ENCODE results near the gene CREB3L4.
"Not testable (repeated sequence)": the region's sequence is repeated elsewhere in the genome, so short reads cannot be mapped to it uniquely, and the experiment has no call there.

CREB3L4 gene

DNA sequence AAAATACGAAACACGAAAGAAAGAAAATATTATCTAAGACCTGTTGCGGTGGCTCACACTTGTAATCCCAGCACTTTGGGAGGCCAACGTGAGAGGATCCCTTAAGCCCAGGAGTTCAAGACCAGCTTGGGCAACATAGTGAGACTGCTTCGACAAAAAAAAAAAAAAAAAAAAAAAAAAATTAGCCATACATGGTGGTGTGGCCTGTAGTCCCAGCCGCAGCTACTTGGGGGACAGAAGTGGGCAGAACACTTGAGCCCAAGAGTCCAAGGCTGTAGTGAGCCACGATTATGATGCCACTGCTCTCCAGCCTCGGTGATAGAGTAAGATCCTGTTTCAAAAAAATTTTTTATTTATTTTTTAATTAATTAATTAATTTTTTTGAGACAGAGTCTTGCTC is 19.9 kb downstream of the CREB3L4 start:
- no peak overlapping the region for H3K4me3 ChIP-seq (ENCODE audit: low read length)
- no peak for DNase-seq (ENCODE audit: low read depth, low spot score)
- H3K9me3 ChIP-seq (ENCODE audit: control insufficient read depth, insufficient read depth, low read length), result no peaks in the 10 kb centered on the region
- H3K4me1 ChIP-seq (ENCODE audit: control insufficient read depth, insufficient read depth, low read length), result peaks cover 1% of the 10 kb centered on the region; the same call in 1 of the 2 replicates
- H3K27me3 ChIP-seq (ENCODE audit: control insufficient read depth, insufficient read depth, low read length), result no peaks in the 10 kb centered on the region
- H3K27ac ChIP-seq (ENCODE audit: low read length), result no peak overlapping the region
- H3K36me3 ChIP-seq (ENCODE audit: control insufficient read depth, insufficient read depth, low read length), result peaks cover 9% of the 10 kb centered on the region; the same call in 1 of the 2 replicates
- WGBS (ENCODE audit: insufficient coverage, insufficient read length), result no CpG with 5 or more reads among the region's 8 CpGs

DNA sequence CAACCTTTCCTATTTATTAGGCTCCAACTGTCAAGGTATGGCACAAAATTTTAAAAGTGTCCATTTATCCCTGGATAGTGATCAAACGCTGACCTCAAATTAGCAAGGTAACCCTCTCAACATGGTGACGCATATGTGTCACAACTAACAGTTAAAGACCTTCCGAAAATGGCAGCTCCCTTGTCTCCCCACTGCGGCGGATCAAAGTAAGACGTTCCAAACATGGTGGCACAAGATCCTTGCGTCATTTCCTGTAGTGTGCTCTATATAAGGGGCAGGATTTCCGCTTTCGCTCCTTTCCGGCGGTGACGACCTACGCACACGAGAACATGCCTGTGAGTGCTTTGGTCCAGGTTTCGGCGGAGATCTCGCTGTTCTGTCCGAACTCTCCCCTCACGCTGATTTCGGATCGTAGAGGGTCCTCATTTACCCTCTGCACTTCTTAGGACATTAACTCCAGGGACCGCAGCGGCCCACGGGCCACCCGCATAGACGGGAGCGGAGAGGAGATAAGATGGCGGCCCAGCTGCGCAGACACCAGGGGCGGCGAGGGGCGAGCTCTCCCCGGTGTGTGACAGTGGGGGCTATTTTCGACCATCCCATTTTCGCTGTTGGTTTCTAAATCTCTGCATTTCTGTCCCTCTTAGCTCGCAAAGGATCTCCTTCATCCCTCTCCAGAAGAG is 22.9 kb downstream of the CREB3L4 start, which contains the start of gene RPS27:
TSS of gene RPS27 (plus strand) at position 295 of the 683 bp plus-strand sequence. CDS start at position 330, 35 bp downstream.
- Histone ChIP-seq H3K27ac (ENCODE audit: low read length) (no peak within 1 kb of the TSS), H3K36me3 (ENCODE audit: control insufficient read depth, insufficient read depth, low read length) (peaks cover 17% of the 10 kb centered on the region; the same call in 1 of the 2 replicates), H3K9me3 (ENCODE audit: control insufficient read depth, insufficient read depth, low read length) (no peaks in the 10 kb centered on the region), H3K4me1 (ENCODE audit: control insufficient read depth, insufficient read depth, low read length) (no peaks in the 10 kb centered on the region), H3K4me3 (ENCODE audit: low read length) (peak within 1 kb of the TSS; percentile 84), H3K27me3 (ENCODE audit: control insufficient read depth, insufficient read depth, low read length) (no peaks in the 10 kb centered on the region)
- WGBS (ENCODE audit: insufficient coverage, insufficient read length), result no CpG with 5 or more reads among the region's 36 CpGs
- DNase-seq (ENCODE audit: low read depth, low spot score), result peak; percentile 95

DNA sequence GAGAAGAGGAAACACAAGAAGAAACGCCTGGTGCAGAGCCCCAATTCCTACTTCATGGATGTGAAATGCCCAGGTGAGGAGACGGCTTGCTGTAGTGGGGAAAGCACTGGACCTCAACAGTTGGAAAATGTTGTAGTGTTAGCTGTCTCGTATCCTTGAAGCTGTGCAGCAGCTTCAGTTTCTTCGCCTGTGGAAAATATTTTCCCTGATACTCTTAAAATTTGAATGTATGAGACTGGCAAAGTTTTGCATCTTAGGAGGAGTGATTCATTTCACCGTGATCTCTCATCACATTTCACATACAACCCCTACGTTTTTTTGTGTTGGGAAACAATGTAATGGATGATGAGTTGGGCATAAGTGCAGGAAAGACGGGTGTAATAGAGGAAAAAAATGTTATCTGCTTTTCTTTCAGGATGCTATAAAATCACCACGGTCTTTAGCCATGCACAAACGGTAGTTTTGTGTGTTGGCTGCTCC is 23.5 kb downstream of the CREB3L4 start:
- no peak for DNase-seq (ENCODE audit: low read depth, low spot score)
- WGBS (ENCODE audit: insufficient coverage, insufficient read length), result no CpG with 5 or more reads among the region's 9 CpGs

DNA sequence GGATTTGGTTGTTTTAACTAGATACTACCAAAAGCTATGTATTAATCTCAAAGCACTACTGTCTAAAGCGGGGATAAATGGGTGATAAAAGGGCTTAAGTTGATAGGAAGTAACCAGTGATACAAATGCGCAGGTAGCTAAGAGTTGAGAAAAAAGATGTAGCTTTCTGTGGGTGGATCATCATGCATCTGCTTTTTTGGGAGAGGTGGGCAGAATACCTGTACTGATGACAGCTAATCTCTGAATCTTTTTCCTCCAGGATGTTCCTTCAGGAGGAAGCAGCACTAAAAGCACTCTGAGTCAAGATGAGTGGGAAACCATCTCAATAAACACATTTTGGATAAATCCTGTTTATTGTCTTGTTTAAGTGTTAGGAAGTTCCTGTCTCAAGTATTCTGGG is 24.1 kb downstream of the CREB3L4 start:
- Histone ChIP-seq H3K4me1 (ENCODE audit: control insufficient read depth, insufficient read depth, low read length) (no peaks in the 10 kb centered on the region), H3K9me3 (ENCODE audit: control insufficient read depth, insufficient read depth, low read length) (no peaks in the 10 kb centered on the region), H3K4me3 (ENCODE audit: low read length) (no peak overlapping the region), H3K27ac (ENCODE audit: low read length) (no peak overlapping the region), H3K36me3 (ENCODE audit: control insufficient read depth, insufficient read depth, low read length) (peaks cover 17% of the 10 kb centered on the region; the same call in 1 of the 2 replicates), H3K27me3 (ENCODE audit: control insufficient read depth, insufficient read depth, low read length) (no peaks in the 10 kb centered on the region)
- no peak for DNase-seq (ENCODE audit: low read depth, low spot score)
- whole genome bisulfite sequencing (ENCODE audit: insufficient coverage, insufficient read length), result no CpG with 5 or more reads among the region's 2 CpGs

More for the DNA sequence above, 23.5 kb downstream of the CREB3L4 start:
- no peaks in the 10 kb centered on the region for H3K27me3 ChIP-seq (ENCODE audit: control insufficient read depth, insufficient read depth, low read length)
- H3K27ac ChIP-seq (ENCODE audit: low read length), result no peak overlapping the region
- no peaks in the 10 kb centered on the region for H3K4me1 ChIP-seq (ENCODE audit: control insufficient read depth, insufficient read depth, low read length)
- H3K4me3 ChIP-seq (ENCODE audit: low read length), result peak overlapping the region; percentile 84
- peaks cover 17% of the 10 kb centered on the region; the same call in 1 of the 2 replicates for H3K36me3 ChIP-seq (ENCODE audit: control insufficient read depth, insufficient read depth, low read length)
- H3K9me3 ChIP-seq (ENCODE audit: control insufficient read depth, insufficient read depth, low read length), result no peaks in the 10 kb centered on the region

DNA sequence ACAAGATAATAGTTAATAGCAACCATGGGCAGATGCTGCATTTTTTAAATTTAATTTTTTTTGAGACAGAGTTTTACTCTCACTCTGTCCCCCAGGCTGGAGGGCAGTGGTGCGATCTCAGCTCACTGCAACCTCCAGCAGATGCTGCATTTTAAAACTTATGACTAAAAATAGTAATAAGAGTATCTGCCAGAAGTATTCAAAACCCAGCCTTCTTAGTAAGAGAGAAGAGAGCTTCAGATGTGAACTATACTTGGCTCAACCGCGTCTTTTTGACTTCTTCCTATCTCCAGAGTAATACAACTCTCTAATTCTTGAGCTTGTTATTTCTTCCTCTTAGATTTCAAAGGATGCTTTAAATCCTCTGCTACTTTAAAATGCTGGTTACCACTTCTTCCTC is 27.5 kb downstream of the CREB3L4 start:
- no CpG with 5 or more reads among the region's 3 CpGs for WGBS (ENCODE audit: insufficient coverage, insufficient read length)
- peaks cover 17% of the 10 kb centered on the region; the same call in 1 of the 2 replicates for H3K36me3 ChIP-seq (ENCODE audit: control insufficient read depth, insufficient read depth, low read length)

DNA sequence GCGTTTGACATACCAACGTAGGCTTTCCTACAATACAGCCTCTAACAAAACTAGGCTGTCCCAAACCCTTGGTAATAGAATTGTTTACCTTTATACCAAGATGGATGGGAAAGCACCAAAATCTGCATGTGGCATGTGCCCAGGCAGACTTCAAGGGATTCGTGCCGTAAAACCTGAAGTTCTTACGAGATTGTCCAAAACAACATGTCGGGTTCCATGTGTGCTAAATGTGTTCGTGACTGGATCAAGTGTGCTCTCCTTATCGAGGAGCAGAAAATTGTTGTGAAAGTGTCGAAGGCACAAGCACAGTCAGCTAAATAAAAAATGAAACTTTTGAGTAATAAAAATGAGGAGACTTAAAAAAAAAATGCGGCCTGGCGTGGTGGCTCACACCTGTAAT is 27.9 kb downstream of the CREB3L4 start:
- DNase-seq (ENCODE audit: low read depth, low spot score), result no peak
- H3K27me3 ChIP-seq (ENCODE audit: control insufficient read depth, insufficient read depth, low read length), result no peaks in the 10 kb centered on the region
- no peaks in the 10 kb centered on the region for H3K4me1 ChIP-seq (ENCODE audit: control insufficient read depth, insufficient read depth, low read length)
- H3K36me3 ChIP-seq (ENCODE audit: control insufficient read depth, insufficient read depth, low read length), result peaks cover 17% of the 10 kb centered on the region; the same call in 1 of the 2 replicates
- no CpG with 5 or more reads among the region's 11 CpGs for WGBS (ENCODE audit: insufficient coverage, insufficient read length)
- no peaks in the 10 kb centered on the region for H3K9me3 ChIP-seq (ENCODE audit: control insufficient read depth, insufficient read depth, low read length)
- no peak overlapping the region for H3K27ac ChIP-seq (ENCODE audit: low read length)
- H3K4me3 ChIP-seq (ENCODE audit: low read length), result no peak overlapping the region

More for the DNA sequence above, 27.5 kb downstream of the CREB3L4 start:
- no peaks in the 10 kb centered on the region for H3K4me1 ChIP-seq (ENCODE audit: control insufficient read depth, insufficient read depth, low read length)
- no peak overlapping the region for H3K27ac ChIP-seq (ENCODE audit: low read length)
- DNase-seq (ENCODE audit: low read depth, low spot score), result no peak
- no peaks in the 10 kb centered on the region for H3K9me3 ChIP-seq (ENCODE audit: control insufficient read depth, insufficient read depth, low read length)
- H3K27me3 ChIP-seq (ENCODE audit: control insufficient read depth, insufficient read depth, low read length), result no peaks in the 10 kb centered on the region
- no peak overlapping the region for H3K4me3 ChIP-seq (ENCODE audit: low read length)

DNA sequence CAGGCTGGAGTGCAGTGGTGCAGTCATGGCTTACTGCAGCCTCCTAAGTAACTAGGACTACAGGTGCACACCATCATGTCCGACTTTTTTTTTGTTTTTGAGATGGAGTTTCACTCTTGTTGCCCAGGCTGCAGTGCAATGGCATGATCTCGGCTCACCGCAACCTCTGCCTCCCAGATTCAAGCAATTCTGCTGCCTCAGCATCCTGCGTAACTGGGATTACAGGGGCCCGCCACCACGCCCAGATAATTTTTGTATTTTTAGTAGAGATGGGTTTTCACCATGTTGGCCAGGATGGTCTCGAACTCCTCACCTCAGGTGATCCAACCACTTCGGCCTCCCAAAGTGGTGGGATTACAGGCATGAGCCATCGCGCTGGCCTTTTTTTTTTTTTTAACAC is 29.2 kb downstream of the CREB3L4 start:
- H3K9me3 ChIP-seq (ENCODE audit: control insufficient read depth, insufficient read depth, low read length); H3K27ac ChIP-seq (ENCODE audit: low read length); H3K27me3 ChIP-seq (ENCODE audit: control insufficient read depth, insufficient read depth, low read length); DNase-seq (ENCODE audit: low read depth, low spot score); H3K4me1 ChIP-seq (ENCODE audit: control insufficient read depth, insufficient read depth, low read length); H3K4me3 ChIP-seq (ENCODE audit: low read length): not testable (repeated sequence)
- H3K36me3 ChIP-seq (ENCODE audit: control insufficient read depth, insufficient read depth, low read length), result peaks cover 17% of the 10 kb centered on the region; the same call in 1 of the 2 replicates
- no CpG with 5 or more reads among the region's 10 CpGs for WGBS (ENCODE audit: insufficient coverage, insufficient read length)

DNA sequence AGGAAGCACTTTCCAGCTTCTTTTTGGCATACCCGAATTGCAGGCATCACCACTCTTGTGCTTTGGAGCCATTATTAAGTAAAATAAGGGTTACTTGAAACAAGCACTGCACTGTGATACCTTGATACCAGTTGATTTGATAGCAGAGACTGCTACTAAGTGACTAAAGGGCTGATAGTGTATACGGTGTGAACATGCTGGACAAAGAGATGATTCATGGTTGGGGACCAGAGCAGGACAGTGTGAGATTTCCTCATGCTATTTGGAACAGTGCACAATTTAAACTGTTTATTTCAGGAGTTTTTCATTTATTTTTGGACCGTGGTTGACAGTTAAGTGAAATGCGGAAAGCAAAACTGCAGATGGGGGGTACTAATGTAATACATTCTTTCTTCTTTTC is 32.7 kb downstream of the CREB3L4 start:
- WGBS (ENCODE audit: insufficient coverage, insufficient read length), result no CpG with 5 or more reads among the region's 4 CpGs
- DNase-seq (ENCODE audit: low read depth, low spot score), result no peak

DNA sequence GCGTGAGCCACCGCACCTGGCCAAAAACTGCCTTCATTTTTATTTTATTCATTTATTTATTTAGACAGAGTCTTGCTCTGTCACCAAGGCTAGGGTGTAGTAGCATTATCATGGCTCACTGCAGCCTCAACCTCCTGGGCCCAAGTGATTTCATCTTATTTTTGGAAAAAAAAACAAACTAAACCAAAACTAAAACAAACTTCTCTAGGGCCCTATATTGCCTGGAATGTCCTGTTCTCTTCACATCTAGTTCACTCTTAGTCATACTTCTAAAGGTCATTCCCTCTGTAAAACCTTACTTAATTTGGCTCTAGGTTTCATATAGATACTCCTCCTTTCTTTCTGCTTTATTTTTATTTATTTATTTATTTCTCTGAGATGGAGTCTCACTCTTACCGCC is 38.4 kb downstream of the CREB3L4 start:
- no peak for DNase-seq (ENCODE audit: low read depth, low spot score)
- H3K4me1 ChIP-seq (ENCODE audit: control insufficient read depth, insufficient read depth, low read length), result no peaks in the 10 kb centered on the region
- H3K27me3 ChIP-seq (ENCODE audit: control insufficient read depth, insufficient read depth, low read length), result no peaks in the 10 kb centered on the region
- H3K36me3 ChIP-seq (ENCODE audit: control insufficient read depth, insufficient read depth, low read length), result no peaks in the 10 kb centered on the region
- H3K9me3 ChIP-seq (ENCODE audit: control insufficient read depth, insufficient read depth, low read length), result no peaks in the 10 kb centered on the region
- no peak overlapping the region for H3K27ac ChIP-seq (ENCODE audit: low read length)
- no peak overlapping the region for H3K4me3 ChIP-seq (ENCODE audit: low read length)
- WGBS (ENCODE audit: insufficient coverage, insufficient read length), result no CpG with 5 or more reads among the region's 3 CpGs

More for the DNA sequence above, 32.7 kb downstream of the CREB3L4 start:
- Histone ChIP-seq H3K9me3 (ENCODE audit: control insufficient read depth, insufficient read depth, low read length) (no peaks in the 10 kb centered on the region), H3K4me3 (ENCODE audit: low read length) (no peak overlapping the region), H3K27ac (ENCODE audit: low read length) (no peak overlapping the region), H3K4me1 (ENCODE audit: control insufficient read depth, insufficient read depth, low read length) (no peaks in the 10 kb centered on the region), H3K36me3 (ENCODE audit: control insufficient read depth, insufficient read depth, low read length) (no peaks in the 10 kb centered on the region; the same call in 1 of the 2 replicates), H3K27me3 (ENCODE audit: control insufficient read depth, insufficient read depth, low read length) (no peaks in the 10 kb centered on the region)

DNA sequence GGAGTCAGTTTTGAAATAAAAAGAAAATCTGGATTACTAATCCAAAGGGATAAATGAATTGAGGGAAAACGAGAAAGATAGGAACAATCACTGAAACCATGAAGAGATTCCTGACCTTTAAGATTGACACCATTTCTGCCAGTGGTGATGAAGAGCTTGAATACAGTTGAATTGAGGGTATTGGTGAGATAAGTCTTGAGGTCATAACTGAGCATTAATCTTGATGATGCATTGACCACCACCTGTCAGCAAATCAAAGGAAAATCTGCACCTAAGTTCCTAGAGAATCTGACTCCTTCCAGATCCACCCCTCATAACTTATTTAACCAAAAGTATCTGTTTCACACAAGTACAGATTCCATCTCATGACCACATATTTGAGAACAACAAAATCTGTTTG is 44.4 kb downstream of the CREB3L4 start:
- no peaks in the 10 kb centered on the region for H3K9me3 ChIP-seq (ENCODE audit: control insufficient read depth, insufficient read depth, low read length)
- H3K27ac ChIP-seq (ENCODE audit: low read length), result no peak overlapping the region
- DNase-seq (ENCODE audit: low read depth, low spot score), result no peak
- H3K4me1 ChIP-seq (ENCODE audit: control insufficient read depth, insufficient read depth, low read length), result no peaks in the 10 kb centered on the region
- no peaks in the 10 kb centered on the region for H3K27me3 ChIP-seq (ENCODE audit: control insufficient read depth, insufficient read depth, low read length)
- no CpG with 5 or more reads among the region's 1 CpG for WGBS (ENCODE audit: insufficient coverage, insufficient read length)
- no peaks in the 10 kb centered on the region for H3K36me3 ChIP-seq (ENCODE audit: control insufficient read depth, insufficient read depth, low read length)
- no peak overlapping the region for H3K4me3 ChIP-seq (ENCODE audit: low read length)
